Stimulated activated effector memory CD8-positive, alpha-beta T cell treated with anti-CD3 and anti-CD28 coated beads, Interleukin-12 subunit alpha, Interleukin-12 subunit beta, amount 100 ng/mL, for 72 hours (primary cell): ENCODE results near the gene C6orf15.

ENCODE experiments used
- ATAC-seq: fragments of 150-1000 bp; cut with Tn5 transposase; 2 replicates; pipeline ENCODE4 v1.10.0; 2021
- DNase-seq, 2 donors: peaks; one replicate each; pipeline ENCODE4 v3.0.0; 2021 to 2022; ENCODE audit warnings: low spot score in 2 of 2
- H3K27ac Mint-ChIP-seq: one replicate; pipeline ENCODE4 v1.8.0; 2022; ENCODE audit warnings: mild to moderate bottlenecking, mixed read lengths
- H3K36me3 Mint-ChIP-seq: one replicate; pipeline ENCODE4 v1.8.0; 2022; ENCODE audit warnings: mild to moderate bottlenecking, mixed read lengths
- H3K4me1 Mint-ChIP-seq: one replicate; pipeline ENCODE4 v1.8.0; 2022; ENCODE audit warnings: mixed read lengths
- H3K4me3 Mint-ChIP-seq: one replicate; pipeline ENCODE4 v1.8.0; 2022; ENCODE audit warnings: mild to moderate bottlenecking, mixed read lengths
- H3K9me3 Mint-ChIP-seq: one replicate; pipeline ENCODE4 v1.8.0; 2022; ENCODE audit warnings: mixed read lengths

The C6orf15 gene

GRCh38 chr6:31142361-31142761 lies 30.0 kb upstream of the C6orf15 start:
- no peaks in the 10 kb centered on the region for H3K9me3 Mint-ChIP-seq
- ATAC-seq: no peak
- DNase-seq: no peak

GRCh38 chr6:31140643-31141042 lies 28.3 kb upstream of the C6orf15 start:
- peaks cover 8% of the 10 kb centered on the region for H3K4me1 Mint-ChIP-seq
- H3K4me3 Mint-ChIP-seq: no peak overlapping the region
- peaks cover 10% of the 10 kb centered on the region for H3K36me3 Mint-ChIP-seq
- no peak overlapping the region for H3K27ac Mint-ChIP-seq
- no peaks in the 10 kb centered on the region for H3K9me3 Mint-ChIP-seq
- ATAC-seq (no peak), DNase-seq (no peak)

More at GRCh38 chr6:31142361-31142761, 30.0 kb upstream of the C6orf15 start:
- Mint-ChIP-seq H3K4me3 (no peak overlapping the region), H3K27ac (peak overlapping the region; percentile 24), H3K36me3 (peaks cover 10% of the 10 kb centered on the region), H3K4me1 (peaks cover 6% of the 10 kb centered on the region)

GRCh38 chr6:31139599-31139998 lies 27.2 kb upstream of the C6orf15 start:
- H3K4me3 Mint-ChIP-seq: no peak overlapping the region
- DNase-seq: no peak
- no peaks in the 10 kb centered on the region for H3K9me3 Mint-ChIP-seq
- H3K27ac Mint-ChIP-seq: peak overlapping the region; percentile 79
- ATAC-seq: no peak
- H3K4me1 Mint-ChIP-seq: peaks cover 8% of the 10 kb centered on the region
- peaks cover 5% of the 10 kb centered on the region for H3K36me3 Mint-ChIP-seq

DNA sequence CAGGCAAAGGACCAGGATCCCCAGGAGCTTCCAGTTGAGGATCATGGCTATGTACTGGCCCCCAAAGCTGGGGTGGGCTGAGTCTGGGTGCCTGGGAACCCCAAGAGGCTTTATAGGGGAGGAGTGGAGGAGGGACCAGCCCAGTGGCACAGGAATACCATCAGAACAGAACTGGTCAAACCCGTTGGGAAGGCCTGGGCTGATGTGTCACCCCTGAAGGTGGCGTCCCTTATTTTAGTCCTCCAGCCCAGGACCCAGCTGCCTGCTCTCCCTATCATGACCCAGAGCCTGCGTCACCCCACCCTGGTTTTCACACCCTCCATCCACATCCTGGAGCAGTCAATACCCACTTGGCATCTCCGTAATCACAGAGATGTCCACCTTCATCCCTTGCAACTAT lies 26.6 kb upstream of the C6orf15 start, which contains the start of gene PSORS1C2:
Gene PSORS1C2, minus strand, starts transcription at position 85 of the 400 bp plus-strand sequence. Its CDS starts 40 bp downstream, at position 45.
- Mint-ChIP-seq H3K27ac (peak within 1 kb of the TSS; percentile 79), H3K9me3 (no peaks in the 10 kb centered on the region), H3K36me3 (no peaks in the 10 kb centered on the region), H3K4me1 (peaks cover 8% of the 10 kb centered on the region), H3K4me3 (peak within 1 kb of the TSS; percentile 60)
- no peak for ATAC-seq
- no peak for DNase-seq

DNA sequence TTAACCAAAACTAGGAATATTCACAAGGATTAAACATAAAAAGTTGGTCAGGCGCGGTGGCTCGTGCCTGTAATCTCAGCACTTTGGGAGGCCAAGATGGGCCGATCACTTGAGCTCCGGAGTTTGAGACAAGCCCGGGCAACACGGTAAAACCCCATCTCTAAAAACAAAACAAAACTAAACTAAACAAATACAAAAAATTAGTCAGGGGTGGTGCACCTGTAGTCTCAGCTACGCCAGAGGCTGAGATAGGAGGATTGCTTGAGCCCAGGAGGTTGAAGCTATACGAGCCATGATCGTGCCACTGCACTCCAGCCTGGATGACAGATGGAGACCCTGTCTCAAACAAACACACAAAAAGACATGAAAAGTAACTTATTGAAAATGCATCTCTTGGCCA lies 23.3 kb upstream of the C6orf15 start:
- ATAC-seq: no peak
- no peaks in the 10 kb centered on the region for H3K9me3 Mint-ChIP-seq
- no peaks in the 10 kb centered on the region for H3K36me3 Mint-ChIP-seq
- H3K27ac Mint-ChIP-seq: no peak overlapping the region
- H3K4me3 Mint-ChIP-seq: no peak overlapping the region
- peaks cover 8% of the 10 kb centered on the region for H3K4me1 Mint-ChIP-seq
- no peak for DNase-seq

DNA sequence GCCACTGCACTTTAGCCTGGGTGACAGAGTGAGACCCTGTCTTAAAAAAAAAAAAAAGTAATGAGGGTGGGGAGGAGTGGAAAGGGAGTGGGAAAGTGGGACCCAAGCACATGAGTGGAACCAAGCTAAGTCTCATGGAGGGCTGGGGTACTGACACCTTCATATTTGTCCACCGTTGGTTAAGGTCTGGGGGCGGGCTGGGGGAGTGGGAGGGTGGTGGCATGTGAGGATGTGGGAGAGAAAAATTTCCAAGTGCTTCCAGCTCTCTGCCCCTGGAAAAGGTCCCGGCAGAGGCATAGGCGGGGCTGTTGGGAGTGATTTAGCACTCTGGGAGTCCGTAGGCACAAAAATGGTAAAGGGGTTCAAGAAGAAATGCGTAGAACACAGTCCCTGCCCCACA lies 20.4 kb upstream of the C6orf15 start:
- Mint-ChIP-seq H3K4me1 (peaks cover 11% of the 10 kb centered on the region), H3K9me3 (no peaks in the 10 kb centered on the region), H3K27ac (no peak overlapping the region), H3K4me3 (no peak overlapping the region), H3K36me3 (no peaks in the 10 kb centered on the region)
- no peak for ATAC-seq
- no peak for DNase-seq

GRCh38 chr6:31131595-31131994 lies 19.2 kb upstream of the C6orf15 start:
- no peaks in the 10 kb centered on the region for H3K9me3 Mint-ChIP-seq
- peaks cover 7% of the 10 kb centered on the region for H3K4me1 Mint-ChIP-seq
- no peak for ATAC-seq
- H3K27ac Mint-ChIP-seq: no peak overlapping the region
- no peak for DNase-seq
- H3K36me3 Mint-ChIP-seq: no peaks in the 10 kb centered on the region
- H3K4me3 Mint-ChIP-seq: no peak overlapping the region

GRCh38 chr6:31130751-31131150 lies 18.4 kb upstream of the C6orf15 start:
- ATAC-seq (no peak), DNase-seq (no peak)
- Mint-ChIP-seq H3K36me3 (no peaks in the 10 kb centered on the region), H3K4me1 (peaks cover 7% of the 10 kb centered on the region), H3K9me3 (no peaks in the 10 kb centered on the region), H3K4me3 (no peak overlapping the region), H3K27ac (no peak overlapping the region)

DNA sequence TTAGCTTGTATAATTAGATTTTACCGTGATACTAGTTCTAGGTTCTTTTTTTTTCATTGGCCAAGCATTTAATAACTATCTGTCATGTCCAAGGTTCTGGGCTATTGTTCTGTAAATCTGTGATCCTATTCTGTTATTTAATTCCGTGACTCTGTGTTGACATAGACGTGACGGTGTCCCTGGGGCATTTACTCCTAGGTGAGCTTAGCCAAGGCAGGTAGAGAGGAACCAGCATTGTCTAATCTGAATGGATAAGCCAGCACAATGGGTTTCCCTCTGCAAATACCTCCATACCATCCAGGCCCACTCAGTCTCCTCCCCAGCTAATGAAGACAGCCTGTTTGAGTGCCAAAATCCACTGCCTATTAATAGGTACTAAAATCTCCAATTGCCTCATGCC lies 16.8 kb upstream of the C6orf15 start:
- Mint-ChIP-seq H3K36me3 (no peaks in the 10 kb centered on the region), H3K27ac (no peak overlapping the region), H3K9me3 (no peaks in the 10 kb centered on the region), H3K4me1 (peaks cover 7% of the 10 kb centered on the region), H3K4me3 (no peak overlapping the region)
- ATAC-seq: no peak
- DNase-seq: no peak

GRCh38 chr6:31128093-31128676 lies 15.8 kb upstream of the C6orf15 start:
- no peaks in the 10 kb centered on the region for H3K36me3 Mint-ChIP-seq
- H3K9me3 Mint-ChIP-seq: no peaks in the 10 kb centered on the region
- ATAC-seq (peak; percentile 57), DNase-seq (peak; percentile 62 to 85)
- peaks cover 13% of the 10 kb centered on the region for H3K4me1 Mint-ChIP-seq
- H3K27ac Mint-ChIP-seq: peak overlapping the region; percentile 32
- no peak overlapping the region for H3K4me3 Mint-ChIP-seq

GRCh38 chr6:31126396-31127175 lies 14.2 kb upstream of the C6orf15 start:
- no peak for ATAC-seq

DNA sequence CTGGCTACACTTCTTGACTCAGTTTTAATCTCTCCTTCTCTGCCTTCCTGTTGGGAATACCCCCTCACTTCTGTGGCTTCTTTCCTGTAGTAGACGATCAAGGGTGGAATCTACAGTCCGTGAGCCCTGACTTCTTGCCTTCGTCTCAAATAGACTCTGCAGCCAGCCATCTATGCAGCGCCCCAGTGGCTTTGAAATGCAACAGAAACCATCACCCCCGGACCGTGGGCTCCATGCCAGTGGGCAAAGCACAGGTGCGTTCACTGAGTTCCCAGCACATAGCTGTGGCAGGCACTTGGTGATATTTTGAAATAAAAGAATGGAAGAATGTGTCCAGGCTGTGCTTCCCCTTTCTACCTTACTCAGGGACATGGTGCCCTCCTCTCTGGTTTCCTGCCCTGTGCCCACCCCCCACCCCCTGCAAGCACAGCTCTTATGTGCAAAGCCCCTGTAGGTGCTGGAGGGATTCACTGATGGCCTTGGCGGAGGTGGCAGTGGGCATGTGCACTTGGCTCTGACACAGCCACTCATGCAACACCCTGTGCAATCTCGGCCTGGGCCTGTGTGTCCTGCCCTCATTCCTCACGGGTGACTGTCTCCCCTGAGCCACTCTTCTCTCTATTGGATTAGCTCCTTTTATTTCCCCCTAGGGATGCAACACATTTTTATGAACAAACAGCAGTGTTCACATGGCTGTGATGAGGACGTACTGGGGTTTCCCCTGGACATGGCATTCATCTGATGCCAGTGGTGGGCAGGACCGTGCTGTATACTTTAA lies 13.4 kb upstream of the C6orf15 start:
- DNase-seq: no peak
- no peaks in the 10 kb centered on the region for H3K36me3 Mint-ChIP-seq

More at GRCh38 chr6:31126396-31127175, 14.2 kb upstream of the C6orf15 start:
- no peak overlapping the region for H3K27ac Mint-ChIP-seq
- H3K4me1 Mint-ChIP-seq: peaks cover 15% of the 10 kb centered on the region
- H3K4me3 Mint-ChIP-seq: no peak overlapping the region
- H3K9me3 Mint-ChIP-seq: no peaks in the 10 kb centered on the region
- H3K36me3 Mint-ChIP-seq: no peaks in the 10 kb centered on the region
- DNase-seq: no peak

DNA sequence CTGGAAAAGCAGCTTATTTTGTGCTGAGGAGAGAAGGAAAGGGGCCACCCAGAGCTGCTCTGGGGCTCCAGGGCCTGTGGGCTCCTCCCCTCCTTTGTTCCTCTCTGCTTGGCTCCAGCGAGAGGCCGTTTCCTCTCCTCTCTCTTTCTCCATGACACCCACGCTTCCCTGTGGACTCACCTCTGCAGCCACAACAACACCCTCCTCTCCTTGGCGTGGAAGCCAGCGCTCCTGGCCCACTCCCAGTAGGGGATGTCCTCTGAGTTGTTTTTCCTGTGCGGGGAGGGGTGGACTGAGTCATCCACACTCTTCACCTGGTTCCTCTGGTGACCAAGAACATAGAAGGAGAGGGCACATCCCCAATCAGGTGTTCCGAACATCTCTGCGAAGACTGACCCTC lies 12.8 kb upstream of the C6orf15 start:
- Mint-ChIP-seq H3K4me1 (peaks cover 15% of the 10 kb centered on the region), H3K27ac (no peak overlapping the region), H3K36me3 (no peaks in the 10 kb centered on the region), H3K9me3 (no peaks in the 10 kb centered on the region), H3K4me3 (no peak overlapping the region)
- ATAC-seq (no peak), DNase-seq (no peak)

More for the DNA sequence above, 13.4 kb upstream of the C6orf15 start:
- peaks cover 15% of the 10 kb centered on the region for H3K4me1 Mint-ChIP-seq
- no peaks in the 10 kb centered on the region for H3K9me3 Mint-ChIP-seq
- H3K27ac Mint-ChIP-seq: no peak overlapping the region
- no peak overlapping the region for H3K4me3 Mint-ChIP-seq
- no peak for ATAC-seq

DNA sequence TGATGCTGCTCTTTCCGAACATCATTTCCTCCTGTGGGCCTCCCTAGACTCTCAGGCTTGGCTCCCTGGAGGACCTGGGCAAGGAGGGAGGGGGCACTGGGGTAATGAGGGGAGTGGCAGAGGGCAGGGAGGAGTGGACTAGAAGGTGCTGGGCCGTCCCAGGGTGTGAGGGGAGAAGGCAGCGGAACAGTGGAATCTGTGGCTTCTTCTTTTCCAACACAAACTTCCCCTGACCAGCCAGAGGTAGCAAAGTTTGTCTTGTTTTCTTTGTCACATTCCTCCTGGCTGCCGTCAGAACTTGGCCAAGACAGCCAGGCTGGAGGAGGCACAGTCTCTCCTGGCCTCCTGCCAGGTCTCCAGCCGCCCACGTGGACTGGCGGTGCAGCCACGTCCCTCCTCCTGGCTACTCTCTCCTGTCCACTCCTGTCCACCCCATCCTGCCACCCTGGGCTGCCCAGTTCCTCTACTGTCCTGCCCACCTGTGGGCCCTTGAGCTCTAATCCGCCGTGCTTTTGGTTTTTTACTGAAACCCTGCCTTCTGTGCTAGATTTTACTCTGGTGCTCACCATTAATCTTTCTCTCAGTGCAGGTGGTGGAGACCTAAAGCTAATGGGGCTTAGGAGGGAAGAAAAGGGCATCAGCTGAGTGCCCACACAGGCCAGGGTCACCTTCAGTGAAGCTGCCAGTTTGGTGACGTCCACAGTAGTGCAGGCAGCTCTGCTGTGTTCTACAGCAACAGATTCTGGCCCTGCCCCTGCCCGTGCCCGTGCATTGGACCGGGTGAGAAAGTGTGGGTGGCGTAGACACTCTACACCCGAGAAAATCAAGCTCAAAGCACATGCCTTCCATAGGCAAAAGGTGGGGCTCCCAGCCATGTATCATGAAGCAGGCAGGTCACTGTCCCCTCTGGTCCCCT lies 10.7 kb upstream of the C6orf15 start:
- Mint-ChIP-seq H3K36me3 (no peaks in the 10 kb centered on the region), H3K4me1 (peaks cover 12% of the 10 kb centered on the region), H3K27ac (no peak overlapping the region), H3K9me3 (no peaks in the 10 kb centered on the region), H3K4me3 (no peak overlapping the region)
- DNase-seq (no peak), ATAC-seq (no peak)
